ENCODE measurements around the gene ATP1A2. TPM values are rescaled to one million over a fixed set of nuclear protein-coding genes. Genes with fewer than 3 reads are reported as not detected.
A peak's percentile ranks its signal among the peaks of the same experiment; 100 is the strongest.
"Not testable (repeated sequence)": the region's sequence is repeated elsewhere in the genome, so short reads cannot be mapped to it uniquely, and the experiment has no call there.

Gene ATP1A2
- total and polyA plus RNA-seq, 4 donors = 281 to 2,060 (median 566) TPM

DNA sequence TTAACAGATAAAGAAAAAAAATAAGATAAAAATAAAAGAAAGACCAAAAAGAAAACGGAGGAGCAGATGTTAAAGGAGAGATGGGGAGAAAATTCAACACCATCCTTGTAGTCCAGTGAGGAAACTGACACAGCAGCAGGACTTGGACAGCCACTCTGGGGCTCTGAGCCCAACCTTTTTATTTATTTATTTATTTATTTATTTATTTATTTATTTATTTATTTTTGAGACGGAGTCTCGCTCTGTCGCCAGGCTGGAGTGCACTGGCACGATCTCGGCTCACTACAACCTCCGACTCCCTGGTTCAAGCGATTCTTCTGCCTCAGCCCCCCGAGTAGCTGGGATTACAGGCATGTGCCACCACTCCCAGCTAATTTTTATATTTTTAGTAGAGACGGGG lies 4.1 kb upstream of the ATP1A2 start:
- not testable (repeated sequence) for H3K27me3 ChIP-seq (ENCODE audit: control insufficient read depth, insufficient read depth, low read length); DNase-seq (ENCODE audit: low read depth in 4 of 6, low spot score in 6 of 6); H3K36me3 ChIP-seq (ENCODE audit: control insufficient read depth, insufficient read depth, low read length); H3K9me3 ChIP-seq (ENCODE audit: control insufficient read depth, insufficient read depth, low read length); H3K4me3 ChIP-seq (ENCODE audit: low read depth, low read length)
- H3K4me1 ChIP-seq (ENCODE audit: control insufficient read depth, insufficient read depth, low read length) = peaks cover 74% of the 10 kb centered on the region
- 93% methylated on average over 3 of the region's 10 CpGs for WGBS (ENCODE audit: insufficient coverage)
- peak overlapping the region; percentile 15 for H3K27ac ChIP-seq (ENCODE audit: low read depth, low read length)

DNA sequence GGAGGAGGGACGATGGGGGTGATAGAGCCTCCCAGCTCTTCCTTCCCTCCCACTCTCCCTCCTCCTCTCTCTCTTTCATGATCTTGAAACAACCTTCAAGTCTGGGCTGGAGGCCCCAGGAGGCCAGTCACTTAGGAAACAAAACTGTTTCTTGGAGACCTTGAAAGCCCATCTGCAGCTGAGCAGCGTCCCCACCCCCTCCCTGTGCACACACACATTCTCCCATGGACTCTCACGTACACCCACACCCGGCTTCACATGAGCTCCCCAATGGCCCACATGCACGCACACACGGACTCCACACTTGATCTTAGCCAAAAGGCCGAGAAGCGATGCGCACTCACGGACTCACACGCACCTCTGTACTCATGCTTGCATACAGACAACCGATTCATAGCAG lies 3.2 kb upstream of the ATP1A2 start:
- Histone ChIP-seq H3K4me1 (ENCODE audit: control insufficient read depth, insufficient read depth, low read length) (peaks cover 82% of the 10 kb centered on the region), H3K27ac (ENCODE audit: low read depth, low read length) (peak overlapping the region; percentile 87)
- peak in 2 of 6 donors; percentile 45 to 74 for DNase-seq (ENCODE audit: low read depth in 4 of 6, low spot score in 6 of 6)

GRCh38 chr1:160113407-160113806 lies 2.2 kb upstream of the ATP1A2 start:
- DNase-seq (ENCODE audit: low read depth in 4 of 6, low spot score in 6 of 6) = no peak
- Histone ChIP-seq H3K27me3 (ENCODE audit: control insufficient read depth, insufficient read depth, low read length) (no peaks in the 10 kb centered on the region), H3K27ac (ENCODE audit: low read depth, low read length) (peak overlapping the region; percentile 87), H3K36me3 (ENCODE audit: control insufficient read depth, insufficient read depth, low read length) (no peaks in the 10 kb centered on the region), H3K9me3 (ENCODE audit: control insufficient read depth, insufficient read depth, low read length) (no peaks in the 10 kb centered on the region), H3K4me1 (ENCODE audit: control insufficient read depth, insufficient read depth, low read length) (peaks cover 92% of the 10 kb centered on the region), H3K4me3 (ENCODE audit: low read depth, low read length) (no peak overlapping the region)
- WGBS (ENCODE audit: insufficient coverage) = 55% methylated on average over 8 of the region's 8 CpGs

More for the DNA sequence above, 3.2 kb upstream of the ATP1A2 start:
- Histone ChIP-seq H3K4me3 (ENCODE audit: low read depth, low read length) (no peak overlapping the region), H3K36me3 (ENCODE audit: control insufficient read depth, insufficient read depth, low read length) (no peaks in the 10 kb centered on the region), H3K9me3 (ENCODE audit: control insufficient read depth, insufficient read depth, low read length) (no peaks in the 10 kb centered on the region), H3K27me3 (ENCODE audit: control insufficient read depth, insufficient read depth, low read length) (no peaks in the 10 kb centered on the region)
- 62% methylated on average over 11 of the region's 12 CpGs for WGBS (ENCODE audit: insufficient coverage)

- peak in 1 of 6 donors; percentile 76 for DNase-seq (ENCODE audit: low read depth in 4 of 6, low spot score in 6 of 6)
- Histone ChIP-seq H3K27ac (ENCODE audit: low read depth, low read length) (peak overlapping the region; percentile 87), H3K27me3 (ENCODE audit: control insufficient read depth, insufficient read depth, low read length) (no peaks in the 10 kb centered on the region), H3K36me3 (ENCODE audit: control insufficient read depth, insufficient read depth, low read length) (no peaks in the 10 kb centered on the region), H3K4me1 (ENCODE audit: control insufficient read depth, insufficient read depth, low read length) (peaks cover 88% of the 10 kb centered on the region), H3K9me3 (ENCODE audit: control insufficient read depth, insufficient read depth, low read length) (no peaks in the 10 kb centered on the region), H3K4me3 (ENCODE audit: low read depth, low read length) (peak overlapping the region; percentile 9)
- 50% methylated on average over 2 of the region's 4 CpGs for WGBS (ENCODE audit: insufficient coverage)
Measured at GRCh38 chr1:160114085-160114484, 1.5 kb upstream of the ATP1A2 start.

DNA sequence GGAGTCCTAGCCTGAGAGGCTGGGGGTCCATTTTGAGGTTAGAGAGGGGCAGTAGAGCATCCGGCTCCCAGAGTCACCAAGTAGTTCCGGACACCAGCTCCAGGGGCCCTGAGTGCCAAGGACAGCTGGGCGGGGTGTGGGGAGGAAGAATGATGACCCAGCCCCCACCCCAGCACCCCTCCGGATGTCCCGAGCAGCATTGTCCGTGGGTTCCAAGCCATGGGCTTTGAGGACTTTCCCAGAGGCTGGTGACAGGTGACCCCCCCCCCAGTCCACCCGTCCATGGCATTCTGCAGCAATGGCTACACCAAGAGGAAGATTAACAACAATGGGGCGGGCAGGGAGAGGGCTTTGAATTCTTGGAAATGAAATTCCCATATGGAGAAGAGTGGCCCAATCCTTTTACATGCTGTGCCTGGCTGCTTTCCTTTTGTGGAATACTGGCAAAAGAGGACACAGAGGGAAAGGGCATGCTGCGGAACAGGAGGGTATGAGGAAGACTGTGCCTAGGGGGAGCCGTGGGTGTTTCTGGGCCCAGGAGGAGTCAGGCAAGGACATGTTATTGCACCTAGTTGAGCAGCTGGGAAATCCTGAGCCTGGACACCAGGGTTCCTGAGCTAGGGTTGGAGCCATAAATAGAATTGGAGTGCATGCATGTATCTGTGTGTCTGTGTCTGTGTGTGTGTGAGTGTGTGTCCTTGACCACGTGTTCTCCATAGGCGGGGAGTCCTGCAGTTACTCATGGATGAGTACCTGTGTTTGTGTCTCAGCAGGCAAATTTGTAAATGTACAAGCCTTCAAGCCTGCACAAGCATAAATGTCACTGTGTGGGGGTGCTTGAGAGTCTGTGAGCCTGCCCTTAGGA lies 956 bp downstream of the ATP1A2 start:
- Histone ChIP-seq H3K27ac (ENCODE audit: low read depth, low read length) (peak overlapping the region; percentile 87), H3K4me3 (ENCODE audit: low read depth, low read length) (peak overlapping the region; percentile 56)

GRCh38 chr1:160117300-160117699 lies 1.7 kb downstream of the ATP1A2 start:
- no CpG with 5 or more reads among the region's 1 CpG for WGBS (ENCODE audit: insufficient coverage)
- no peaks in the 10 kb centered on the region for H3K9me3 ChIP-seq (ENCODE audit: control insufficient read depth, insufficient read depth, low read length)
- peak overlapping the region; percentile 56 for H3K4me3 ChIP-seq (ENCODE audit: low read depth, low read length)
- no peaks in the 10 kb centered on the region for H3K27me3 ChIP-seq (ENCODE audit: control insufficient read depth, insufficient read depth, low read length)
- peak overlapping the region; percentile 87 for H3K27ac ChIP-seq (ENCODE audit: low read depth, low read length)
- H3K36me3 ChIP-seq (ENCODE audit: control insufficient read depth, insufficient read depth, low read length) = peaks cover 11% of the 10 kb centered on the region
- DNase-seq (ENCODE audit: low read depth in 4 of 6, low spot score in 6 of 6) = peak in 1 of 6 donors; percentile 11
- peaks cover 83% of the 10 kb centered on the region for H3K4me1 ChIP-seq (ENCODE audit: control insufficient read depth, insufficient read depth, low read length)

More for the DNA sequence above, 956 bp downstream of the ATP1A2 start:
- WGBS (ENCODE audit: insufficient coverage) = 20% methylated on average over 4 of the region's 12 CpGs
- Histone ChIP-seq H3K4me1 (ENCODE audit: control insufficient read depth, insufficient read depth, low read length) (peaks cover 88% of the 10 kb centered on the region), H3K27me3 (ENCODE audit: control insufficient read depth, insufficient read depth, low read length) (no peaks in the 10 kb centered on the region), H3K36me3 (ENCODE audit: control insufficient read depth, insufficient read depth, low read length) (peaks cover 9% of the 10 kb centered on the region), H3K9me3 (ENCODE audit: control insufficient read depth, insufficient read depth, low read length) (no peaks in the 10 kb centered on the region)
- DNase-seq (ENCODE audit: low read depth in 4 of 6, low spot score in 6 of 6) = peak in 2 of 6 donors; percentile 74 to 77

DNA sequence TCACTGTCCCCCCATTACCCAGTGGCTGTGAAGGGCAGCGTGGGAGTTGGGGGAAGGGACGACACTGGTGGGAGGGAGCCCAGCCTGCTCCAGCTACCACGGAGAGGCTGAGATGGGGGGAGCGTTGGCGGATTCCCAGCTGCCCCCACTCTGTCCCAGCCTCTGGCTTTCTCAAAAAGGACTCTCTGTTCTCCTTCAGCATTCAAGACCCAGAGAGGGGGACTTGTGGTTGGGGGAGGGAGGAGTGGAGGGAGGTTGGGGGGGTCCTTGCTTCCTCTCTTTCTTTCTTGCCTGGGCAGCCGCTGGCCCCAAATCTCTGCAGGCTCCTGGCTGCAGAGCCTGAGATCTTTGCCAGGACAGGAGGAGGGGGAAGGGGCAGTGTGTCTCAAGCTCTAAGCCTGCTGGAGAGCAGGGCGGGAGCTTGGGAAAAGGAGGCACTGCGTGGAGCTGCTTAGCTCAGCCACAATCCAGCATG lies 2.2 kb downstream of the ATP1A2 start:
- Histone ChIP-seq H3K9me3 (ENCODE audit: control insufficient read depth, insufficient read depth, low read length) (no peaks in the 10 kb centered on the region), H3K36me3 (ENCODE audit: control insufficient read depth, insufficient read depth, low read length) (peaks cover 11% of the 10 kb centered on the region), H3K4me1 (ENCODE audit: control insufficient read depth, insufficient read depth, low read length) (peaks cover 78% of the 10 kb centered on the region), H3K27me3 (ENCODE audit: control insufficient read depth, insufficient read depth, low read length) (no peaks in the 10 kb centered on the region), H3K27ac (ENCODE audit: low read depth, low read length) (peak overlapping the region; percentile 87), H3K4me3 (ENCODE audit: low read depth, low read length) (peak overlapping the region; percentile 56)
- DNase-seq (ENCODE audit: low read depth in 4 of 6, low spot score in 6 of 6) = peak in 5 of 6 donors; percentile 71 to 96 (median 85)
- WGBS (ENCODE audit: insufficient coverage) = no CpG with 5 or more reads among the region's 8 CpGs

DNA sequence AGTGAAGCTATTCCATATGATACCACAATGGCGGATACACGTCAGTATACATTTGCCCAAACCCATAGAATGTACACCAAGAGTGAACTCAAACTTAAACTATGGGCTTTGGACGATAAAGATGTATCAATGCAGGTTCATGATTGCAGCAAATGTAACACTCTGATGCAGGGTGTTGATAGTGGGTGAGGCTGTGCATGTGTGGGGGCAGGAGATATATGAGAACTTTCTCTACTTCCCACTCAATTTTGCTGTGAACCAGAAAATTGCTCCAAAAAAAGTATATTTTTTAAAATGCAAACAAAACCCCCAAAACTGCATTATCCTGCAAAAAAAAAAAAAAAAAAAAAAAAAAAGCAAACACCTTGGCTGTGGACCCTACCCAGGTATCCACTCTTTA lies 3.4 kb downstream of the ATP1A2 start:
- H3K36me3 ChIP-seq (ENCODE audit: control insufficient read depth, insufficient read depth, low read length) = peaks cover 16% of the 10 kb centered on the region

GRCh38 chr1:160120797-160121196 lies 5.2 kb downstream of the ATP1A2 start:
- Histone ChIP-seq H3K27me3 (ENCODE audit: control insufficient read depth, insufficient read depth, low read length) (no peaks in the 10 kb centered on the region), H3K36me3 (ENCODE audit: control insufficient read depth, insufficient read depth, low read length) (peaks cover 26% of the 10 kb centered on the region), H3K4me1 (ENCODE audit: control insufficient read depth, insufficient read depth, low read length) (peaks cover 61% of the 10 kb centered on the region), H3K9me3 (ENCODE audit: control insufficient read depth, insufficient read depth, low read length) (no peaks in the 10 kb centered on the region), H3K27ac (ENCODE audit: low read depth, low read length) (no peak overlapping the region), H3K4me3 (ENCODE audit: low read depth, low read length) (peak overlapping the region; percentile 3)
- 80% methylated on average over 1 of the region's 5 CpGs for WGBS (ENCODE audit: insufficient coverage)
- no peak for DNase-seq (ENCODE audit: low read depth in 4 of 6, low spot score in 6 of 6)

More for the DNA sequence above, 3.4 kb downstream of the ATP1A2 start:
- Histone ChIP-seq H3K4me3 (ENCODE audit: low read depth, low read length) (peak overlapping the region; percentile 56), H3K9me3 (ENCODE audit: control insufficient read depth, insufficient read depth, low read length) (no peaks in the 10 kb centered on the region), H3K27me3 (ENCODE audit: control insufficient read depth, insufficient read depth, low read length) (no peaks in the 10 kb centered on the region), H3K4me1 (ENCODE audit: control insufficient read depth, insufficient read depth, low read length) (peaks cover 76% of the 10 kb centered on the region), H3K27ac (ENCODE audit: low read depth, low read length) (peak overlapping the region; percentile 42)
- no peak for DNase-seq (ENCODE audit: low read depth in 4 of 6, low spot score in 6 of 6)
- 100% methylated on average over 1 of the region's 3 CpGs for WGBS (ENCODE audit: insufficient coverage)

GRCh38 chr1:160121388-160121787 lies 5.8 kb downstream of the ATP1A2 start:
- no CpG with 5 or more reads among the region's 1 CpG for WGBS (ENCODE audit: insufficient coverage)
- Histone ChIP-seq H3K27me3 (ENCODE audit: control insufficient read depth, insufficient read depth, low read length) (no peaks in the 10 kb centered on the region), H3K4me3 (ENCODE audit: low read depth, low read length) (no peak overlapping the region), H3K27ac (ENCODE audit: low read depth, low read length) (peak overlapping the region; percentile 30), H3K36me3 (ENCODE audit: control insufficient read depth, insufficient read depth, low read length) (peaks cover 26% of the 10 kb centered on the region), H3K4me1 (ENCODE audit: control insufficient read depth, insufficient read depth, low read length) (peaks cover 56% of the 10 kb centered on the region), H3K9me3 (ENCODE audit: control insufficient read depth, insufficient read depth, low read length) (no peaks in the 10 kb centered on the region)
- no peak for DNase-seq (ENCODE audit: low read depth in 4 of 6, low spot score in 6 of 6)
